ENCODE measurements around the gene PPP2R5C. TPM values are rescaled to one million over a fixed set of nuclear protein-coding genes. Genes with fewer than 3 reads are reported as not detected.

The PPP2R5C gene
- total and polyA plus RNA-seq, 2 donors (not counting 3 experiments of a cell fraction or from before 2014, with no cell fraction given): 42.6 to 83.6 TPM

- Histone ChIP-seq H3K79me2 (ENCODE audit: control insufficient read depth, insufficient read depth, low read length) (peaks cover 39% of the 10 kb centered on the region), H3K4me3 (replicated peaks in 1 of 3; ENCODE audit: insufficient read depth in 1 of 3, low read depth in 1 of 3, low read length in 3 of 3) (no peak overlapping the region), H3K27me3 (ENCODE audit: control insufficient read depth in 2 of 2, insufficient read depth in 2 of 2, low read length in 2 of 2) (no peaks in the 10 kb centered on the region), H2AFZ (ENCODE audit: low read depth, low read length) (no peak overlapping the region), H4K20me1 (replicated peaks; ENCODE audit: control insufficient read depth, extremely low read depth, insufficient read depth, low read length) (no peaks in the 10 kb centered on the region), H3K9ac (replicated peaks; ENCODE audit: extremely low read depth, insufficient read depth, low read length) (no peak overlapping the region), H3K27ac (ENCODE audit: insufficient read depth, low read depth, low read length) (no peak overlapping the region), H3K4me1 (ENCODE audit: control insufficient read depth, extremely low read depth, insufficient read depth, low read length) (peaks cover 18% of the 10 kb centered on the region), H3K9me1 (replicated peaks; ENCODE audit: control insufficient read depth, extremely low read depth, insufficient read depth, low read length) (no peaks in the 10 kb centered on the region), H3K4me2 (ENCODE audit: insufficient read depth, low read length) (no peak overlapping the region), H3K9me3 (replicated peaks; ENCODE audit: control insufficient read depth, insufficient read depth, low read length) (no peaks in the 10 kb centered on the region), H3K36me3 (ENCODE audit: control insufficient read depth in 2 of 2, extremely low read depth in 1 of 2, insufficient read depth in 2 of 2, low read length in 2 of 2) (no peaks in the 10 kb centered on the region)
- CTCF ChIA-PET: interaction anchor here (1.0 kb wide), 1 partner anchor 102 kb away, joined by 3 read pairs; no protein-coding TSS in a partner anchor
- dilution Hi-C loops (cut with MboI; ENCODE audit: extremely low pct_ligation_motif_present, low sequenced_read_pairs) (no loop called here), intact Hi-C loops (cut with micrococcal nuclease) (no loop called here)
- no TSS peak for BruUV-seq (replicated peaks)
- POLR2A ChIA-PET: no interaction called here
- no peak for TF ChIP-seq POLR2A (IDR thresholded peaks at IDR 0.05; ENCODE audit: low read depth, low read length)
- FAIRE-seq (no peak), DNase-seq (ENCODE audit: low read depth, low spot score) (no peak)
Measured at GRCh38 chr14:101872346-101872745, 110.8 kb downstream of the PPP2R5C start.

GRCh38 chr14:101873076-101873825 is 111.7 kb downstream of the PPP2R5C start:
- H3K9me3 ChIP-seq (replicated peaks; ENCODE audit: control insufficient read depth, insufficient read depth, low read length): no peaks in the 10 kb centered on the region
- H3K9me1 ChIP-seq (replicated peaks; ENCODE audit: control insufficient read depth, extremely low read depth, insufficient read depth, low read length): no peaks in the 10 kb centered on the region
- TSS peak; percentile 74 for BruUV-seq (replicated peaks)
- H3K36me3 ChIP-seq (ENCODE audit: control insufficient read depth in 2 of 2, extremely low read depth in 1 of 2, insufficient read depth in 2 of 2, low read length in 2 of 2): peaks cover 0 to 2% of the 10 kb centered on the region in 2 experiments
- ChIA-PET CTCF (interaction anchor here (1.0 to 3.2 kb wide), 3 partner anchors 13 to 102 kb away, joined by 3 to 11 read pairs (median 4); no protein-coding TSS in a partner anchor), POLR2A (no interaction called here)
- H3K27me3 ChIP-seq (ENCODE audit: control insufficient read depth in 2 of 2, insufficient read depth in 2 of 2, low read length in 2 of 2): no peaks in the 10 kb centered on the region
- dilution Hi-C loops (cut with MboI; ENCODE audit: extremely low pct_ligation_motif_present, low sequenced_read_pairs): no loop called here
- H2AFZ ChIP-seq (ENCODE audit: low read depth, low read length): no peak overlapping the region
- DNase-seq (ENCODE audit: low read depth, low spot score): peak; percentile 23
- peaks cover 20% of the 10 kb centered on the region for H3K4me1 ChIP-seq (ENCODE audit: control insufficient read depth, extremely low read depth, insufficient read depth, low read length)
- no peaks in the 10 kb centered on the region for H4K20me1 ChIP-seq (replicated peaks; ENCODE audit: control insufficient read depth, extremely low read depth, insufficient read depth, low read length)
- FAIRE-seq: no peak
- intact Hi-C loops (cut with micrococcal nuclease): no loop called here
- no peak overlapping the region for H3K4me3 ChIP-seq (replicated peaks in 1 of 3; ENCODE audit: insufficient read depth in 1 of 3, low read depth in 1 of 3, low read length in 3 of 3)
- no peak overlapping the region for H3K27ac ChIP-seq (ENCODE audit: insufficient read depth, low read depth, low read length)
- no peak overlapping the region for H3K4me2 ChIP-seq (ENCODE audit: insufficient read depth, low read length)
- TF ChIP-seq MYC (IDR thresholded peaks at IDR 0.05; ENCODE audit: low read depth, low read length) (no peak), POLR2AphosphoS5 (IDR thresholded peaks at IDR 0.05; ENCODE audit: insufficient read depth, low read depth, low read length) (no peak), FOS (IDR thresholded peaks at IDR 0.05; ENCODE audit: borderline replicate concordance, insufficient read depth, low read length) (no peak), JUN (IDR thresholded peaks at IDR 0.05; ENCODE audit: borderline replicate concordance, insufficient read depth, insufficient read length, low read depth) (no peak), GATA2 (IDR thresholded peaks at IDR 0.05; ENCODE audit: insufficient read depth, insufficient read length, low read depth, low read length) (no peak), EZH2 (IDR thresholded peaks at IDR 0.05; ENCODE audit: borderline replicate concordance, low read depth, low read length, severe bottlenecking) (no peak), POLR2A (IDR thresholded peaks at IDR 0.05; ENCODE audit: low read depth, low read length) (no peak)
- TF ChIP-seq, protein P1, sequence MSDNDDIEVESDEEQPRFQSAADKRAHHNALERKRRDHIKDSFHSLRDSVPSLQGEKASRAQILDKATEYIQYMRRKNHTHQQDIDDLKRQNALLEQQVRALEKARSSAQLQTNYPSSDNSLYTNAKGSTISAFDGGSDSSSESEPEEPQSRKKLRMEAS (IDR thresholded peaks at IDR 0.05; ENCODE audit: insufficient read depth, insufficient read length): no peak
- TF ChIP-seq, protein P2, sequence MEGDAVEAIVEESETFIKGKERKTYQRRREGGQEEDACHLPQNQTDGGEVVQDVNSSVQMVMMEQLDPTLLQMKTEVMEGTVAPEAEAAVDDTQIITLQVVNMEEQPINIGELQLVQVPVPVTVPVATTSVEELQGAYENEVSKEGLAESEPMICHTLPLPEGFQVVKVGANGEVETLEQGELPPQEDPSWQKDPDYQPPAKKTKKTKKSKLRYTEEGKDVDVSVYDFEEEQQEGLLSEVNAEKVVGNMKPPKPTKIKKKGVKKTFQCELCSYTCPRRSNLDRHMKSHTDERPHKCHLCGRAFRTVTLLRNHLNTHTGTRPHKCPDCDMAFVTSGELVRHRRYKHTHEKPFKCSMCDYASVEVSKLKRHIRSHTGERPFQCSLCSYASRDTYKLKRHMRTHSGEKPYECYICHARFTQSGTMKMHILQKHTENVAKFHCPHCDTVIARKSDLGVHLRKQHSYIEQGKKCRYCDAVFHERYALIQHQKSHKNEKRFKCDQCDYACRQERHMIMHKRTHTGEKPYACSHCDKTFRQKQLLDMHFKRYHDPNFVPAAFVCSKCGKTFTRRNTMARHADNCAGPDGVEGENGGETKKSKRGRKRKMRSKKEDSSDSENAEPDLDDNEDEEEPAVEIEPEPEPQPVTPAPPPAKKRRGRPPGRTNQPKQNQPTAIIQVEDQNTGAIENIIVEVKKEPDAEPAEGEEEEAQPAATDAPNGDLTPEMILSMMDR (IDR thresholded peaks at IDR 0.05; ENCODE audit: extremely low read depth in 1 of 2, insufficient read depth in 1 of 2, low read depth in 1 of 2, low read length in 2 of 2): no peak
- H3K9ac ChIP-seq (replicated peaks; ENCODE audit: extremely low read depth, insufficient read depth, low read length): no peak overlapping the region
- H3K79me2 ChIP-seq (ENCODE audit: control insufficient read depth, insufficient read depth, low read length): peaks cover 41% of the 10 kb centered on the region
